ENCODE data around the gene PRR5. TPM values are rescaled to one million over a fixed set of nuclear protein-coding genes. Genes with fewer than 3 reads are reported as not detected.

The PRR5 gene
- total RNA-seq, 2 experiments from 2014 or later: 13.6 TPM

GRCh38 chr22:44753189-44754042, 51.4 kb downstream of the PRR5 start:
- ChIA-PET CTCF (interaction anchor here (0.6 kb wide), 1 partner anchor 69 kb away, joined by 3 read pairs; no protein-coding TSS in a partner anchor), POLR2A (no interaction called here)
- DNase-seq: no peak
- H3K4me1 Mint-ChIP-seq: peaks cover 3% of the 10 kb centered on the region
- intact Hi-C loops (cut with DNase I, micrococcal nuclease): no loop called here
- H3K9me3 Mint-ChIP-seq (ENCODE audit: low read depth): peaks cover 2% of the 10 kb centered on the region
- peaks cover 43% of the 10 kb centered on the region for H3K27me3 Mint-ChIP-seq
- H3K27ac Mint-ChIP-seq: no peak overlapping the region
- ATAC-seq: no peak
- peak overlapping the region; percentile 67 for H3K4me3 Mint-ChIP-seq
- no peaks in the 10 kb centered on the region for H3K36me3 Mint-ChIP-seq (ENCODE audit: low read depth)

- Mint-ChIP-seq H3K4me3 (no peak overlapping the region), H3K27ac (no peak overlapping the region), H3K36me3 (ENCODE audit: low read depth) (no peaks in the 10 kb centered on the region), H3K9me3 (ENCODE audit: low read depth) (peaks cover 2% of the 10 kb centered on the region), H3K27me3 (peaks cover 42% of the 10 kb centered on the region), H3K4me1 (peaks cover 3% of the 10 kb centered on the region)
- intact Hi-C loops (cut with DNase I, micrococcal nuclease): no loop called here
- ChIA-PET CTCF (interaction anchor here (0.6 to 1.0 kb wide), 3 partner anchors 57 to 670 kb away, joined by 3 read pairs; no protein-coding TSS in a partner anchor), POLR2A (no interaction called here)
- DNase-seq (no peak), ATAC-seq (no peak)
Measured at GRCh38 chr22:44754998-44755397, 53.0 kb downstream of the PRR5 start.

- Mint-ChIP-seq H3K9me3 (ENCODE audit: low read depth) (peaks cover 2% of the 10 kb centered on the region), H3K4me3 (no peak overlapping the region), H3K27ac (no peak overlapping the region), H3K36me3 (ENCODE audit: low read depth) (no peaks in the 10 kb centered on the region), H3K27me3 (peaks cover 38% of the 10 kb centered on the region), H3K4me1 (peaks cover 3% of the 10 kb centered on the region)
- ATAC-seq (no peak), DNase-seq (no peak)
- POLR2A ChIA-PET: no interaction called here
- CTCF ChIA-PET: interaction anchor here (0.6 to 1.0 kb wide), 2 partner anchors 193 to 670 kb away, joined by 3 read pairs; no protein-coding TSS in a partner anchor
- intact Hi-C loops (cut with DNase I, micrococcal nuclease): no loop called here
Measured at GRCh38 chr22:44755417-44755816, 53.4 kb downstream of the PRR5 start.

GRCh38 chr22:44755956-44756361, 54.0 kb downstream of the PRR5 start:
- POLR2A ChIA-PET: no interaction called here
- ATAC-seq (no peak), DNase-seq (no peak)
- Mint-ChIP-seq H3K4me3 (no peak overlapping the region), H3K27me3 (peaks cover 36% of the 10 kb centered on the region), H3K4me1 (peaks cover 3% of the 10 kb centered on the region), H3K36me3 (ENCODE audit: low read depth) (no peaks in the 10 kb centered on the region), H3K9me3 (ENCODE audit: low read depth) (no peaks in the 10 kb centered on the region), H3K27ac (no peak overlapping the region)
- intact Hi-C loops (cut with DNase I, micrococcal nuclease): no loop called here
- CTCF ChIA-PET: interaction anchor here (1.0 to 1.3 kb wide), 2 partner anchors 9 to 671 kb away, joined by 3 to 4 read pairs; no protein-coding TSS in a partner anchor

GRCh38 chr22:44758344-44758973, 56.5 kb downstream of the PRR5 start:
- ATAC-seq: no peak
- POLR2A ChIA-PET: no interaction called here
- H3K27ac Mint-ChIP-seq: no peak overlapping the region

GRCh38 chr22:44759001-44759400, 57.0 kb downstream of the PRR5 start:
- no peak overlapping the region for H3K27ac Mint-ChIP-seq
- ATAC-seq (no peak), DNase-seq (no peak)
- no peaks in the 10 kb centered on the region for H3K9me3 Mint-ChIP-seq (ENCODE audit: low read depth)
- H3K36me3 Mint-ChIP-seq (ENCODE audit: low read depth): no peaks in the 10 kb centered on the region
- no peaks in the 10 kb centered on the region for H3K4me1 Mint-ChIP-seq
- ChIA-PET CTCF (interaction anchor here (0.7 kb wide), 1 partner anchor 27 kb away, joined by 3 read pairs; no protein-coding TSS in a partner anchor), POLR2A (no interaction called here)
- no peak overlapping the region for H3K4me3 Mint-ChIP-seq
- intact Hi-C loops (cut with DNase I, micrococcal nuclease): no loop called here
- H3K27me3 Mint-ChIP-seq: peaks cover 25% of the 10 kb centered on the region

More at GRCh38 chr22:44758344-44758973, 56.5 kb downstream of the PRR5 start:
- H3K4me1 Mint-ChIP-seq: no peaks in the 10 kb centered on the region
- intact Hi-C loops (cut with DNase I, micrococcal nuclease): no loop called here
- H3K9me3 Mint-ChIP-seq (ENCODE audit: low read depth): no peaks in the 10 kb centered on the region
- H3K4me3 Mint-ChIP-seq: no peak overlapping the region
- peaks cover 29% of the 10 kb centered on the region for H3K27me3 Mint-ChIP-seq
- H3K36me3 Mint-ChIP-seq (ENCODE audit: low read depth): no peaks in the 10 kb centered on the region
- CTCF ChIA-PET: no interaction called here
- DNase-seq: no peak

- no peak for DNase-seq
- intact Hi-C loops (cut with DNase I, micrococcal nuclease): no loop called here
- H3K27me3 Mint-ChIP-seq: peaks cover 18% of the 10 kb centered on the region
- H3K4me1 Mint-ChIP-seq: no peaks in the 10 kb centered on the region
- ChIA-PET POLR2A (interaction anchor here (0.5 kb wide), 1 partner anchor 232 kb away, joined by 5 read pairs; no protein-coding TSS in a partner anchor), CTCF (interaction anchor here (0.7 kb wide), 1 partner anchor 28 kb away, joined by 3 read pairs; no protein-coding TSS in a partner anchor)
- ATAC-seq: no peak
- no peaks in the 10 kb centered on the region for H3K36me3 Mint-ChIP-seq (ENCODE audit: low read depth)
- H3K27ac Mint-ChIP-seq: no peak overlapping the region
- H3K4me3 Mint-ChIP-seq: no peak overlapping the region
- H3K9me3 Mint-ChIP-seq (ENCODE audit: low read depth): no peaks in the 10 kb centered on the region
Measured at GRCh38 chr22:44759430-44760310, 57.7 kb downstream of the PRR5 start.

- Mint-ChIP-seq H3K36me3 (ENCODE audit: low read depth) (no peaks in the 10 kb centered on the region), H3K9me3 (ENCODE audit: low read depth) (no peaks in the 10 kb centered on the region), H3K27me3 (peaks cover 11% of the 10 kb centered on the region), H3K4me1 (no peaks in the 10 kb centered on the region), H3K27ac (no peak overlapping the region), H3K4me3 (no peak overlapping the region)
- intact Hi-C loops (cut with DNase I, micrococcal nuclease): no loop called here
- ChIA-PET POLR2A (no interaction called here), CTCF (no interaction called here)
- DNase-seq (no peak), ATAC-seq (no peak)
Measured at GRCh38 chr22:44760476-44760875, 58.5 kb downstream of the PRR5 start.

- Mint-ChIP-seq H3K4me3 (no peak overlapping the region), H3K27me3 (peaks cover 8% of the 10 kb centered on the region), H3K9me3 (ENCODE audit: low read depth) (no peaks in the 10 kb centered on the region), H3K4me1 (no peaks in the 10 kb centered on the region), H3K36me3 (ENCODE audit: low read depth) (no peaks in the 10 kb centered on the region), H3K27ac (no peak overlapping the region)
- POLR2A ChIA-PET: no interaction called here
- CTCF ChIA-PET: no interaction called here
- intact Hi-C loops (cut with DNase I, micrococcal nuclease): no loop called here
- DNase-seq (no peak), ATAC-seq (no peak)
Measured at GRCh38 chr22:44761025-44761424, 59.0 kb downstream of the PRR5 start.

GRCh38 chr22:44764373-44764772, 62.4 kb downstream of the PRR5 start:
- no peak overlapping the region for H3K4me3 Mint-ChIP-seq
- intact Hi-C loops (cut with DNase I, micrococcal nuclease): no loop called here
- no peaks in the 10 kb centered on the region for H3K4me1 Mint-ChIP-seq
- ChIA-PET CTCF (no interaction called here), POLR2A (no interaction called here)
- no peak for DNase-seq
- no peaks in the 10 kb centered on the region for H3K9me3 Mint-ChIP-seq (ENCODE audit: low read depth)
- no peak for ATAC-seq
- no peaks in the 10 kb centered on the region for H3K36me3 Mint-ChIP-seq (ENCODE audit: low read depth)
- no peak overlapping the region for H3K27ac Mint-ChIP-seq
- peaks cover 3% of the 10 kb centered on the region for H3K27me3 Mint-ChIP-seq

GRCh38 chr22:44764974-44765373, 63.0 kb downstream of the PRR5 start:
- CTCF ChIA-PET: no interaction called here
- Mint-ChIP-seq H3K27me3 (peaks cover 3% of the 10 kb centered on the region), H3K4me3 (no peak overlapping the region), H3K9me3 (ENCODE audit: low read depth) (no peaks in the 10 kb centered on the region), H3K4me1 (no peaks in the 10 kb centered on the region), H3K36me3 (ENCODE audit: low read depth) (no peaks in the 10 kb centered on the region), H3K27ac (no peak overlapping the region)
- POLR2A ChIA-PET: no interaction called here
- no peak for DNase-seq
- intact Hi-C loops (cut with DNase I, micrococcal nuclease): no loop called here
- ATAC-seq: no peak
